ENCODE results near the gene DTX2.
"Not testable (repeated sequence)": the region's sequence is repeated elsewhere in the genome, so short reads cannot be mapped to it uniquely, and the experiment has no call there.

Gene DTX2

DNA sequence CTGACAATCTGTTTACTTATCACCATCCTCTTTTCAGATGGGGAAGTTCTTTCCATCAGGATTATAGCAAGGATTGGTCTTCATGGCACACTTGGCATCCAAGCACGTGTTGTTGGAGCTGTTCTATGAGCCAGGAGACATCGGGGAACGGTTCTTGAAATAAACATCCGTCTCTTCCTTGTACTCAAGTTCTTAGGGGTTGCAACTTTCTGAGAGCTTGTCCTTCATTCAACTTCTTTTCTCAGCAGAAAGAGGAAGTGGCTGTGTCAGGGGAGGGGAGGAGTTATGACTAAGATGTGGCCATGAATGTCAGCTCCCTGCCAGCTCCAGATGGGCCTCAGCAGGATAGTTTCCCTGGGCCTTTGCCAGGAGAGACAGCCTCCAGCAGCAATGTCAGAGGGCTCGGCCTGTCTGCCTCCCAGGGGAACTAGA is 15.9 kb upstream of the DTX2 start:
- not testable (repeated sequence) for DNase-seq

DNA sequence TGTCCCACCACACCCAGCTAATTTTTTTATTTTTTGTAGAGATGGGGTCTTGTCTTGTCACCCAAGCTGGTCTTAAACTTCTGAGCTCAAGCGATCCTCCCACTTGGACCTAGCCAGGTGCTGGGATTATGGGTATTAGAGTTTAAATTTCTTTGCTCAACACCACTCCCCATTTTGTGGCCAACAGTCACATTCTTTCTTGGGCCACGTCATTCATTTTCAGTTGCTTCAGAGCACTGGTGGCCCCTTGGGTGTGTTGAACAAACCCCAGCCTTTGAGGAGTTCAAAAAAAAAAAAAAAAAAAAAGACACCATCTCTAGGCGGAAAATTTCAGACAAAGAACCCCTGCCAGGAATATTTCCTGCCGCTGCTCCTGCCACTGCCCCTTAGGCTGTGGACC is 4.5 kb upstream of the DTX2 start:
- DNase-seq: not testable (repeated sequence)

DNA sequence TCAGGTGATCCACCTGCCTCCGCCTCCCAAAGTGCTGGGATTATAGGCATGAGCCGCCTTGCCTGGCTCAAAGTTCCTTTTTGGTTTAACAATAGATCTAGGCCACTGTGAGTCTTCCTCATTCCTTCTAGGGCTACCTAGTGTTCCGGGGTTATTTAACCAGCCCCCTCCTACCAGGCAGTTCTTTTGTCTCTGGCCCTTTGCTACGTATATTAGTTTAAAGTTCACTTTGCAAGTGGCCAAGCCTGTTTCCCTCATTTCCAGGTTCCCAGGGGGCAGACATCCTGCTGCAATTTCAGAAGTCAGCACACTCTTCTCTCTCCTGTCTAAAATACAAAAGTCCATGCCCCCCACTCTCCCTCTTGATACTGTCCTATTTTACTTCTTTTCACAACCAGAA is 3.0 kb upstream of the DTX2 start:
- DNase-seq: not testable (repeated sequence)

DNA sequence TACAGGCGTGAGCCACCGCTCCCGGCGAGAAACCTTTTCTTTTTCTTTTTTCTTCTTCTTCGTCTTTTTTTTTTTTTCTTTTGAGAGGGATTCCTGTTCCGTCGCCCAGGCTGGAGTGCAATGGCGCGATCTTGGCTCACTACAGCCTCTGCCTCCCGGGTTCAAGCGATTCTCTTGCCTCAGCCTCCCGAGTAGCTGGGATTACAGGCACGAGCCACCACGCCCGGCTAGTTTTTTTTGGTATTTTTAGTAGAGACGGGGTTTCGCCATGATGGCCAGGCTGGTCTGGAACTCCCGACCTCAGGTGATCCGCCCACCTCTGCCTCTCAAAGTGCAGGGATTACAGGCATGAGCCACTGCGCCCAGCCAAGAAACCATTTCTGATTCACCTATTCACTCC is 742 bp upstream of the DTX2 start:
- DNase-seq: not testable (repeated sequence)

DNA sequence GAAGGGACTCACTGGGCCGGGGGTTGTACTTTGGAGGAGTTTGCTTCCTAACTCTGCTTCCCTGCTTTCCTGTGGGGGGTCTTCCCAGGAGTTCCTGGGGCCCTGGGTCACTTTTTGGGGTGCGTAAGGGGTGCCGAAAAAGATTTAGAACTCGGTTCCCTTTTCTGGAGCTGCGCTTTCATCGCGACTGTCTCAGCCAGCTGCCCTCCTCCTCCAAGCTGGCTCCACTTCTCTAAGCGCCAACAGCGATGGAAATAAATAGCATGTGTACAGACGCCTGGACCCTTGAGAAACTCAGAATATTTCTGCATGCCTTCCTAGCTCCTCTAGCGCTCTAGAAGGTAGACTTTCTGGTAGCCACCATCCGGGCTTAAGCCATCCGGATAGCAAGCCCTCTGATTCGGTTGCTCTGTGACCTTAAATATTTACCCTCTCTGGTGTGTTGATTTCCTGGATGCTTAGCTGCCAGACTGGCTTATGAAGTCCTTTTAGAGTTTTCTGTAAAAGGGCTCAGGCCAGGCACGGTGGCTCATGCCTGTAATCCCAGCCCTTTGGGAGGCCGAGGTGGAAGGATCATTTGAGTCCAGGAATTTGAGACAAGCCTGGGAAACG is 868 bp downstream of the DTX2 start:
- DNase-seq: not testable (repeated sequence)

DNA sequence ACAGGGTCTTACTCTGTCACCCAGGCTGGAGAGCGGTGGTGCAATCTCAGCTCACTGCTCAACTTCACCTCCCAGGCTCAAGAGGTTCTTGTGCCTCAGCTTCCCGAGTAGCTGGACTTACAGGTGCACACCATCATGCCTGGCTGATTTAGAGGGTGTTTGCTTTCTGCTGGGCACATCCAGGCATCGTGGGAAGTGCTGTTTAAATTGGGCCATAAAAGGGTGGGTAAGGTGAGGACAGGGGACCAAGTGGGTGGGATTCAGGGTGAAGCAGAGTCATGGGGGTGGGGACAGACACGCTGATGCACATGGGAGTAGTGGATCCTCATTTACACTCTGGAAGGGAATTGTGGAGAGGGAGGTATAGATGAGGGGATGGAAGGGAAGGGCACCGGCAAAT is 3.5 kb downstream of the DTX2 start:
- DNase-seq: not testable (repeated sequence)

DNA sequence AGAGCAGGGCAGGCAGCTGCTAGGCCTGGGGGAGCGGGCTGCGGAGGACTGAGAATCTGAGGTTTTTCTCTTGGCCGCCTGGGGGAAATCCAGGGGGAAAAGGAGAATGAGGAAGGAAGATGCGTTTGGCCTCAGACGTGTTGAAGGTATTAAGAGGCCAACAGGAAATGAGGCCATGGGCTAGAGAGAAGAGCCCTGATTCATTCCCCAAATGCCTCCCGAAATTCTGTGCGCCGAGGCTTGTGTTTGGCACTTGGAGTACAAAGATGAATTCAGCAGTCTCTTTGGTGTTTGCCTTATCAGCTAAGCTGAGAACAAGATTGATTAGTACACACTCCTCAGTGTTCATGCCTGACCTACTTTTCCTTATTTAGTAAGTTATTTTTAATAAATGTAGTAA is 4.4 kb downstream of the DTX2 start:
- DNase-seq: not testable (repeated sequence)

DNA sequence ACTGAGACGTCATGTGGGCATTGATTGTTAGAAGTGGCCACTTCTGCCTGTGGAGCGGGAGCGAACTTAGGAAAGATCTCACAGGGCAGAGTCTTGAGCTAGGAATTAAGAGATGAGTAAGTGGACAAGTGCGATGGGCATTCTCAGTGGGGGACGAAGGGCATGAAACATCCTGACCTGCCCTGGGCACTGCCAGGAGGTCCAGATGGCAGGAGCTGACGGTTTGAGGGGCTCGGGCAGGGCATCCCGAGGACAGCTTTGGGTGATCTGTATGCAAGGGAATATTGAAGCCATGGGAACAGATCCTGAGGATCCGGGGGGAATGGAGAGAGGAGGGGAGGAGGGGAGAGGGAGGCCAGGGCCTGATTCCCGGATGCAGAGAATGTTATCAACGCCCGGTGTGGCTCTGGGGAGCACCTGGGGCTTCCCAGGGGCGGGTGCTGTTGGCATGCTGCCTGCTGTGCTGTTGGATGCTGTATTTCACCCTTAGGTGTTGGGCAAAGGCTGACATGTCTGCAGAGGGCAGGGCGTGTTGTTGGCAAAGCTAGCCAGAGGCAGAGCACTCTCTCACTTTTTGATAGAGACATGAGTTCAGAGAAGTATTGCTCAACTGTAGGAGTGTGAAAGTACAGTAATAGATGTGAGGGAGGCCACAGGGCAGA is 6.4 kb downstream of the DTX2 start:
- DNase-seq: not testable (repeated sequence)

DNA sequence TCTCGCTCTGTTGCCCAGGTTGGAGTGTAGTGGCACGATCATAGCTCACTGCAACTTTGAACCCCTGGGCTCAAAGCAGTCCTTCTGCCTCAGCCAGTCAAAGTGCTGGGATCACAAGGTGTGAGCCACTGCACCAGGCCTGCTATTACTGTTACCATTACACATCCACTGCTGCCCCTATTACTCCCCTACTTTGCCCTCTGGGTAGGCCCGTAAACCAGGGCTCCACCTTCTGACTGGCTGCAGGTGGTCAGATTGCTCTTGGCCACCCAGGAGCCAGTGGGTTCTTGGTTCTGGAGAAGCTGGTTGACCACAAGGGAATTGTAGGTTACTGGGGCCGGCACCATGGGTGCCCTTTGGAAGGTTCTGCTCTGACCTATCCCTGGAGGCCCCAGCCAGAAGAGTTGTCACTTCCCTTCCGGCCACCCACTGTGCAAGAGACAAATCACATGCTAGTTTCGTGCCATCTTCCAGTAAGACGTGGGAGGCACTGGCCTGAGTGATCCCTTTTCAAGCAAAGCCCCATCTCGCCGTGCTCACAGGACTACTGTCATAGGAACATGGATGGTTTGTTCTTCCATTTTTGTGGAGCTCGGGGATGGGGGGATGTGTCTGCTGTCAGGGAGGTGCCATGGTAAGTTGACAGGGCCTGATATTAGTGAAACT is 10.2 kb downstream of the DTX2 start:
- DNase-seq: not testable (repeated sequence)

DNA sequence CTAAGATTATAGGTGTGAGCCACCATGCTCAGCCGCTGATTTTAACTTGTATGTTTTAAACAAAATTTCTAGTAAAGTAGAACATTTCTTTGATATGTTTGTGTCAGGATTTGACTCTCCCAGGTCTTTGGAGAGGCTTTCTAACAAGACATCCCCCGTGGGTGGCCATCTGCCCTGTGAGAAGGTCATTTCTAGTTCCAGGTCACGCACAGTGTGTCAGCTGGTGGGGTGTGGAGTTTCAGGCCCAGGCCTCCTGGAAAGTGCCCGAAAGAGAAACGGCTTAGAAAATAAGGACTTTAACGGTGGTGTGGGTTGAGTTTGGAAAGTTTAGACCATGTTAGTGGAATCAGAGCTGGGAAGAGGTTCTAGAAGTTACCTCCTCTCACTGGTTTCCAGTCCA is 11.6 kb downstream of the DTX2 start:
- DNase-seq: not testable (repeated sequence)

DNA sequence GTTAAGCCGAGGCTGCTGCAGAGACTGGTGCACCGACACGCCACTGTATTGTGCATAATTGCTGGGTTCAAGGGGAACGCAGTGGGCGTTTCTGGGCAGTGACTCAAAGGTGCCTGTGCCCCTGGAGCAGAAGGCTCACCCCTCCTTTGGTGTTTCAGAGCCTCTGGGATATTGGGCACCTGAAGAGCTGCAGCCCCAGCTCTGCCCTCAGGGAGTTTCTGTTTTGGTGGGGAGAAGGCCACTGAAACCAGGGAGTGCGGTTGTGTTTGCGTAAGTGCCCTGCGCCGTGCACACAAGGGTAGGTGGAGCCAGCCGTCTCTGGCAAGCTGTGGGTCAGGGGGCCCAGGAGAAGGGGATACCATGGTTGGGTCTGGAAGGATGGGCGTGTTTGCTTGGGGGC is 14.8 kb downstream of the DTX2 start:
- DNase-seq: not testable (repeated sequence)

DNA sequence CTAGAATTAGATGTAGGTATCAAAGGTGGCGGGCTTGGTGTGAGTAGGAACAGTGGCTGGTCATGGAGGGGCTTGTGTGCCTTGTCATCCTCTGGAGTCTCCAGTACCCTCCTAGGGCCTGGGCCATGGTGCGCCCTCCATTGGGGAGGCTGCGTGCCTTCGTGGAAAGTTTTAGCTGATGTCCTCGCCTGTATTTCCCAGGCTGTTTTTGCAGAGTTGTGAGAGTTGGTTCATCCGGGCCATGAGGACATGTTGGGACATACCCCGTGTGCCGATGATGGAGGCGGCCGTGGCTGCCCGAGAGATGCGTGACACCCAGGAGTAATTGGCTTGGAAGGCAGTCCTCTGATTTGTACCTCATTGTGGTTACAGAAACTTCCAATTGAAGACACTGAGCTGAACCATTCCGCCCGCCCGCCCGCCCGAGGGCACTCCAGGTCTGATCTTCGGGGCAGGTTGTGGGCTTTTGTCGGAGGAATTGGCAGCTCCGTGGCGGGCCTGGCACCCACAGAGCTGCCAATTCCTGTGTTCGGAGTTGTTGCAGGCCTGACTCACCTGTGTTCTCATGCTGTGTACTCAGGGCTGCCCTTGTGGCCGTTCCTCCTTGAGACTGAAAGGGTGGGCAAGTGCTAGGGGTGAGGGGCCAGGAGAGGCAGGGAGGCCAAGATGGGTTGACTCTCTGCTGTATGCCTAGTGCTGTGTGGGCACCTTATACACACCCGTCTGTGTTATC is 15.4 kb downstream of the DTX2 start:
- DNase-seq: not testable (repeated sequence)

DNA sequence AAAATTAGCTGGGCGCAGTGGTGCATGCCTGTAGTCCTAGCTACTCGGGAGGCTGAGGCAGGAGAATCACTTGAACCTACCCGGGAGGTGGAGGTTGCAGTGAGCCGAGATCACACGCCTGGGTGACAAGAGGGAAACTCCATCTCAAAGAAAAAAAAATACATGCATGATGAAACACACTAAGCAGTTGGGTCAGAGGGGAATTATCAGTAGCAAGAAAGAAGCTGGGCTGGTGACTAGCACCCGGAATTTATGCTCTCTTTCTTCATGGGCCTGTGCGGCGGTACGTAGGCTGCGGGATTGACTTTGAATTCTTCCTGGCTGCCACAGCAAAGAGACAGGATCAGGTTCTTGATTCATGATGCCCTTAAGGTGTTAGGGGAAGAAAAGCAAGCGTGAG is 18.1 kb downstream of the DTX2 start:
- DNase-seq: not testable (repeated sequence)

DNA sequence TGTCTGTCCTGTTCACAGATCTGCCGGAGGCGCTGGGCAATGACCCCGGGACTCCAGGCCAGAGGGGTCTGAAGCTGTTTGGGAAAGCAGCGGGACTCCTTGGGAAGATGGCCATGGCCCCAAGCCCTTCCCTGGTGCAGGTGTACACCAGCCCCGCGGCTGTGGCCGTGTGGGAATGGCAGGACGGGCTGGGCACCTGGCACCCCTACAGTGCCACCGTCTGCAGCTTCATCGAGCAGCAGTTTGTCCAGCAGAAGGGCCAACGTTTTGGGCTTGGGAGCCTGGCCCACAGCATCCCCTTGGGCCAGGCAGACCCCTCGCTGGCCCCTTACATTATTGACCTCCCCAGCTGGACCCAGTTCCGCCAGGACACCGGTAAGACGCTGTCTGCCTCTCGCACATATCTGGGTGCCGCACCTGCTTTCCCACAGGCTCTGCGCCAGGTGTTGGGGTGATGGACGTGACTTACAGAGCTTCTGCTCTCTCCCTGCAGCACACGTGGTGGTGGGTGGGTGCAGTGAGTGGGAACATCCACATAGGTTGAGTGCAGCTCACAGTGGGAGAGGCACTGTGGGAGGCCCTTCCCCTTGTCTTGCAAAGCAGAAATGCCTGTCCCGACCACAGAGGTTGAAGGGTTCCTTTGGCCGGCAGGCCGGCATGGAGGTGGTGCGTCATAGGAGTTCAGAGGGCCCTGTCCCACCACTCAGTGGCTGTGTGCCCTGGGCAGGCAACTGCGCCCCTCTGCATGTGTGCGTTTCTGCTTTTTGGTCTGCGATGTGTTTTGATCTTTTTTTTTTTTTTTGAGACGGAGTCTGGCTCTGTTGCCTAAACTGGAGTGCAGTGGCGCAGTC is 19.1 kb downstream of the DTX2 start:
- DNase-seq: not testable (repeated sequence)

DNA sequence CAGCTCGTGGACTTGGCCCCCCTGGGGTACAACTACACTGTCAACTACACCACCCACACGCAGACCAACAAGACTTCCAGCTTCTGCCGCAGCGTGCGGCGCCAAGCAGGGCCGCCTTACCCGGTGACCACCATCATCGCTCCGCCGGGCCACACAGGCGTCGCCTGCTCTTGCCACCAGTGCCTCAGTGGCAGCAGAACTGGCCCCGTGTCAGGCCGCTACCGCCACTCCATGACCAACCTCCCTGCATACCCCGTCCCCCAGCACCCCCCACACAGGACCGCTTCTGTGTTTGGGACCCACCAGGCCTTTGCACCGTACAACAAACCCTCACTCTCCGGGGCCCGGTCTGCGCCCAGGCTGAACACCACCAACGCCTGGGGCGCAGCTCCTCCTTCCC is 21.2 kb downstream of the DTX2 start:
- DNase-seq: not testable (repeated sequence)

DNA sequence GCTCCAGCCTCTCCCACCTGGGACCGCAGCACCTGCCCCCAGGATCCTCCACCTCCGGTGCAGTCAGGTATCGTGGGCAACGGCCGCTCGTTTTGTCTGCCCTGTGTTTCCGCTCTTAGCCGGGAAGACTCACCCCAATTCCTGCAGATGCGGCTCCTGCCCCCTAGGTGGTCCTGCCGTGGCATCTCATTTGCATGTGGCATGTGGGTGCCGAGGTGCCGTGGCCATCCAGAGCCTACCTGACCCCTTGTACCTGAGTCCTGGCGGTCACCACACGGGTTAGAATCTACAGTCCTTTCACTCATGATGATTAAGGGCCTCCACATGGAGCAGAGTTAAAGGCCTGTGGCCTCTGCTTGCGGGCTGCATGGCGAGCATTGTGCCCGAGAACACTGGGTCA is 21.6 kb downstream of the DTX2 start:
- not testable (repeated sequence) for DNase-seq

DNA sequence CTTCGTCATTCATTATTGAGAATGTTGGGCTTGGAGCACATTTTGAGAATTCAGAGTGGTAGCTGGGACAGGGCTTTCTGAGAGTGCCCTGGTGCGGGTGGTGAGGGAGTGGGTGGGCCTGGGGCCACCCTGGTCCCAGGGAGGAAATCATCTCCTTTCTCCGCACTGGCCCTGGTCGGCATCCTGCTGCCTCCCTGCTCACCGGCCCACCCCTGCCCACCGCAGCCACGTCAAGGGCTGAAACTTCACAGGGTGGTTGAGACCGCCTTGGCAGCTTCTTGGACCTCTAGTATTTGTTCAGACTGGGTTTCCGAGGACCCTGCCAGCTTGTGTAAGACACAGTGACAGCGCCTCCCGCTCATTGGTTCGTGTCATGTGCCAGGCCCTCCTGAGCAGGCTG is 22.9 kb downstream of the DTX2 start:
- DNase-seq: not testable (repeated sequence)

DNA sequence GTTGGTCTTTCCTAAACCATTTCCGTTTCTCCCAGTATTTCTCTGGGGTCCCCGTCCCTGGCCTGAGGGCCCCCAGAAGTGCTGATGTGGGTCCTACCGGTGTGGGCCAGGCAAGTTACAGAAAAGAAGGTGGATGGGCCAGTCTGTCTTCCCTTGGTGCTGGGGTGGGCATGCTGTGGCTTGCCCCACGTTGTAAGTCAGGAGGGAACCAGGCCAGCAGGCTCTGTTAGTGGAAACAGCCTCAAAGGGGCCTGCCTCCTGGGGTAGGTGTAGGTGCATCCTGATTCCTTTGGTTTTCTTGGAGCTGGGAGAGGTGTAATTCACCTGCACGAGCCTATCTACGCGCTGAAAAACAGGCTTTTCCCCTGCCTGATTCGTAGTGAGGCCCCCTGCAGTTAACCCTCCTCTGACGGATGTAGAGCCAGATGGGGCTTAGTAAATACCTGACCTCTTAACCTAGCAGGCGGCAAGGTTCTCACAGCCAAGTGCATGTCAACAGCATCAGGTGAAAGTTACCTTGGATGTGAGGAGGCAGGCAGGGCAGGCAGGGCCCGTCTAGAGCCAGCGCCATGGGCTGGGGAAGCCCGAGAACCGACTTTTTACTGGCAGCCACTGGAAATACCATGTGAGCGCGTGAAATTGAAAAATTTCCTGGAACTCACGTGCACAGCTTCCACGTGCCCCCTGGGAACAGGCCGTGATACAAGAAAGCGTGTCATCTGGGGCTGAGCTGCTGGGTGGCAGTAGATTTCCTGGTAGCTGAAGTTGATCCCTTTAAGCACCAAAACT is 24.5 kb downstream of the DTX2 start:
- DNase-seq: not testable (repeated sequence)

DNA sequence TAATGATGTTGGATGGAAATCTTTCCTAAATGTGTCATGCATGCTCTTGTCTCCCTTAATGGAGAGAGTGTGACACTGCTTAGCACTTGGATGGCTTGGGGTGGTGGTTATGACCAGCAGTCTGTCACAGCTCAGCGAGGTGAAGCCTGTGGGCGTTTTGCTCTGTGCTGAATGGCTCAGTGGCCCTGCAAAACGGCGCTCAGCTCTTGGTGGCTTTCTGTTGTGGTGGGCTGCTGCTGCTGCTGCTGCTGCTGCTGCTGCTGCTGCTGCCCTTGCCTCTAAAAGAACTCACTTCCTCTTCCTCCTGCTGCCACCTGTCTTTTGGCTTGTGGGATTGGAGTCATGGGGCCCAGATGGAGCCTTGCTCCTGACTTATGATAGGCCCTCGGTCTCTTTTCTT is 25.1 kb downstream of the DTX2 start:
- DNase-seq: not testable (repeated sequence)

DNA sequence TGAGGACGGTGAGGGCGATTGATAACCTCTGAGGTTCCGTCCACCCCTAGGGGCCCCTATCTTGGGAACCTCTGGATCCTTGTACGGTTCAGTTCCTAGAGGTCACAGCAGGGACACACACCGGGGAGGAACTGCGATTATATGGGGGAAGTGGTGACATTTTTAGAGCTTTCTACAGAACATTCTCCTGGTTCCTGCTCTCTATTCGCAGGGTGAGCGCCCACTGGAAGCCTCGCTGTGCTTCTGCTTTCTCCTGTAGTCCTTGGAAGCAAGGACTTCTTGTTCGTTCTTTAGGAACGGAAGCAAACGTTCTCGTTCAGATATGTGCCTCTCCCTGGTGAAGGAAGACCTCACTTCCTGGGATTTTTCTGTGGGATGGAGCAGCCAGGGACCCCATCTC is 26.5 kb downstream of the DTX2 start:
- not testable (repeated sequence) for DNase-seq

DNA sequence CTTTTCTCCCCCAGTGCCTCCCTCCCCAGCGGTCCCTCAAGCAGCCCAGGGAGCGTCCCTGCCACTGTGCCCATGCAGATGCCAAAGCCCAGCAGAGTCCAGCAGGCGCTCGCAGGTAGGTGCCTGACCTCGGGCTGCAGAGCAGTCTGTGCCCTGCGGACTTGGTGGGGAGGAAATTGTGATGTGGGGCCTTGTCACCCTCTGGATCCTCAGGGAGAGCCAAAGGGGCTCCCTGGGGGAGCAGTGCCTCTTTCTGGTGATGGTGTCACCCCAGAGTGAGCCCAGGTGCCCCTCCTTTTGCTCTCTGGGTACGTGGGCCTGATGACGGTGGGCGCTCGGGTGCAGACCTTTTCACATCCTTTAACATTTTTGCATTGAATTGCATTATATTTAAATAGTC is 30.6 kb downstream of the DTX2 start:
- not testable (repeated sequence) for DNase-seq

DNA sequence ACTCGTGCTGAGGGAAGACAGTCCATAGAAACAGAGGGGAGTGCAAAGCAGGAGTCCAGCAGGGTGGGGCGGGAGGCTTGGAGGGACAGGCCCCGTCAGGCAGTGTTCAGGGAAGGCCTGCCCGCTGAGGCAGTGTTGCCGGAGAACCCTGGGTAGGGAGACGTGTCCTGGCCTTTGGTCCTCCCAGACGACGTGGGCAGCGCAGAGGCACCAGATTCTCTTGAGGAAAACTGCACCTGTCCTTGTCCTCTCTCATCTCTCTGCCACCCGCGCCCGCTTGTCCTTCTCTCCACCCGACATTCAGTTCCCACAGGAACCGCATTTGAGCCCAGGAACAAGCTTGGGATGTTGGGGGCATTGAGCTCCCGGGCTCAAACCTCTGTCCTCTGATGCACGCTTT is 34.2 kb downstream of the DTX2 start:
- DNase-seq: not testable (repeated sequence)

Measured in NCI-H345 (cell line).